HG03196 (cell line): Measurements from ENCODE around the gene CXorf38.

ENCODE experiments used
- ATAC-seq: cut with Tn5 transposase; IDR thresholded peaks from one replicate; pipeline ENCODE4 v1.9.1; 2021; ENCODE audit not compliant: unreplicated experiment

The CXorf38 gene, protein sequence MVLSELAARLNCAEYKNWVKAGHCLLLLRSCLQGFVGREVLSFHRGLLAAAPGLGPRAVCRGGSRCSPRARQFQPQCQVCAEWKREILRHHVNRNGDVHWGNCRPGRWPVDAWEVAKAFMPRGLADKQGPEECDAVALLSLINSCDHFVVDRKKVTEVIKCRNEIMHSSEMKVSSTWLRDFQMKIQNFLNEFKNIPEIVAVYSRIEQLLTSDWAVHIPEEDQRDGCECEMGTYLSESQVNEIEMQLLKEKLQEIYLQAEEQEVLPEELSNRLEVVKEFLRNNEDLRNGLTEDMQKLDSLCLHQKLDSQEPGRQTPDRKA

DNA sequence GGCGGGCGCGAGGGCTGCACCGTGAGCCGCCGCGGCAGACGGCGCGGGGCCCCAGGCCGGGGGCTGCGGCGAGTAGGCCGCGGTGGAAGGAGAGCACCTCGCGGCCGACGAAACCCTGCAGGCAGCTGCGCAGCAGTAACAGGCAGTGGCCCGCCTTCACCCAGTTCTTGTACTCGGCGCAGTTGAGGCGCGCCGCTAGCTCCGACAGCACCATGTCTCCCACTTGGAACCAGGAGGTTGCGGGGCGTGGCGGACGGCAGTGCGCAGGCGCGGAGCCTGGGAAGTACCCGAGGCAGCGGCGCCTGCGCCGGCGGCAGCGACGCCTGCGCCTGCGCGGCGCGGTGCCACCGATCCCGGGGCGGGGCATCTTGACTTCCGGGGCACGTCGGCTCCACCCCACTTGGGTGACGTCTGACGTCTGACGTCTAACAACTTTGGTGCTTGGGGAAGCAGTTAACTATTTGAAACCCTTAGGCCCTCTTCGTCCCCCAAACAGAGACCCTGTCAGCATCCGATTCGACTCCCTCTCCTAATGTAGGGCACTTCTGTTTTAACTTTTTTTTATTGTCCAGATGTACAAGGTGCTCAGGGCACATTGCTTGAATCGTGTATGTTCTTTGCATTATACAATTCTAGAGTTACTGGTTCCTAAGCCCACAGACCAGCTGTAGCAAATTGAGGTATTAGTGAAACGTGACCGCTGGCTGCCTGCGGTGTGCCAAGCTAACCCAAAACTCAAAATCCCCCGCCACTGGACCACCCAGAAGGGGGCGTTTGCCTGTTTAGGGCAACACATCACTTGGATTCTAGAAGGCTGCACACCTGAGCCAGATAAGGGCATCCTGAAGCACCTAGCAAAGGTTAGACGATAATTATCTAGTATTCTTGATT is at the start of gene CXorf38:
TSS of gene CXorf38 (minus strand) at position 255 of the 891 bp plus-strand sequence. CDS start at position 214, 41 bp downstream.
- ATAC-seq = peak; percentile 61

DNA sequence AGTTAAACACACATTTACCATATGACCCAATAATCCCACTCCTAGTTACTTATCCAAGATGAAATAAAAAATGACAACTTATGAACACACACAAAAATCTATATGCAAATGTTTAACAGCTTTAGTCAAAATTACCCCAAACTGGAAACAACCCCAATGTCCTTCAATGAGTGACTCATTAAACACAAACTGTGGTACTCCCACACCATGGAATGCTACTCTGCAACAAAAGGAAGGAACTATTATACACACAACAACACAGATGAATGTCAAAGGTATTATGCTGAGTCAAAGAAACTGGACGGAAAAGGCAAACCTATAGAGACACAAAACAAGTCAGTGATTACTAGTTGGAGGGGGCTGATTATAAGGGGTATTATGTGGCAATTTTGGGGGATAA is 47.4 kb upstream of the CXorf38 start:
- no peak for ATAC-seq

DNA sequence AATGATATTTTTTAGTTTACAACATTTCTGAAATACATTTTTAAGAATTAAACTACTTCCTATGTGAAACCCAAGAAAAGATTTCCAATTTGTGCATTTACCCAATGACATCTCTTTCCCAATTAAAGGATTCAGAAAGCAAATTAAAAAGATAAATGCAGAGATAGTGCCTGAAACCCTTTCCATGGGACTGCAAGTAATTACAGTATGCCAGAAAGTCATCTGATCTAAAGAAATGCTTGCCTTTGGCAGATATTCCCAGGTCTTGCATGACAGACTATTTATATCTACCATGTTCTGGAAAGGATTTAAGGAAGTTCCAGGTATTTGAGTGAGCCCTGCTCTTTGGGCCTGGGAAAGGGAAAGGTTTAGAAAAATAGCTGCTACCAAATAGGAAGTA is 41.6 kb upstream of the CXorf38 start:
- ATAC-seq = no peak

DNA sequence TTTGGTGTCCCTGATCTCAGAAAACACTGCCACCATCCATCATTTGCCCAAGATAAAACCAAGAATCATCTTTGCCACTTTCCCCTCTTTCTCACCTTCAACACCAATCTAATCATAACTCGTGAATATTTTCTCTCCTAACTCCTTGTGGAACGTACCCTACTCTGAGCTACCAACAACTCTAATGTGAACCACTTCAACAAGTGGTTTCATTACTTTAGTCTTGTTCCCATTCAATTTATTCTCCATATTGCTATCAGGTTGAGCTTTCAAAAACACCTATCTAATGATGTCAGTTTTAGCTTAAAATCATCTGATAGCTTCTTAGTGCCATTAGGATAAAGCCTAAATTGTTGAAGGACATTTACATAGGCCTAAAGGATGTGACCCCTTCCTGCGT is 39.8 kb upstream of the CXorf38 start:
- ATAC-seq = no peak

DNA sequence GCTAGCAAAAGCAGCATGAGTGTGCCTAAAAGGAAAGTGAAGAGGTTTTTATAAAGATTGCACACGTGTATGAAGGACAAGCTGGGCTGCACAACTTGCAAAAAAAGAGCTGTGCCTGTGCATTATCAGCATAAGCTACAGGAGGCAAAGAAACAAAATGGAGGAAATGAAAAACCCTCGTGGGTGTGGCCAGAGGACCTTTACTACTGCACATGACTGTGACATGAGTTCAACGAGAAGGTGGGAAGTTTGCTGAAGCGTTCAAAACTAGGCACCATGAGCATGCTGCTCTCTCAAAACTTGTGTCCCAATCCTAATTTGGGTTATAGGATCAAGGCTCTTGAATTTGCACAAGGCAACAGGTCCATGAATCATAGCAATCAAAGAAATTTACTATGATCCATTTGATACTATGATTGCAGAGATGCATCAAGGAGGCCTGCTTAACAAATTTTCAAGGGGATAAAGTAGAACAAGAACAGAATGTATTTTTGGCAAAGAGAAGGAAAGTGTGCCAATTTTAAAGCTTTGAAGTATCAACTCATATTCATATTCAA is 38.1 kb upstream of the CXorf38 start:
- no peak for ATAC-seq

DNA sequence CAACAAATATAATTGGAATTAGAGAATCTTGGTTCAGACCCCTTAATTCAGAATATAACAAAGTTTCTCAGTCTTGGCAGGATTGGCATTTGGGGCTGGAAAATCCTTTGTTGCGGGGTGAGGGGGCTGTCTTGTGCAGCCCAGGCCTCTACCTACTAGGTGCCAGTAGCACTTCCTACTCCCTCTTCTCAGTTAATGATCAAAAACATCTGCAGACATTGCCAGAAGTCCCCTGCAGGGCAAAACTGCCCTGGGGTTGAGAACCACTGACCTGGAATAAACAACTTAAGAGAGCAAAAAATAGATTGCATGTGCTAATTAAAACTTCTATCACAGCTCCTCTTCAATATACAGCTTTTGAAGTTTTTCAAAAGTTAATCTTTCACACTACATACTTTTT is 36.7 kb upstream of the CXorf38 start:
- ATAC-seq = no peak

DNA sequence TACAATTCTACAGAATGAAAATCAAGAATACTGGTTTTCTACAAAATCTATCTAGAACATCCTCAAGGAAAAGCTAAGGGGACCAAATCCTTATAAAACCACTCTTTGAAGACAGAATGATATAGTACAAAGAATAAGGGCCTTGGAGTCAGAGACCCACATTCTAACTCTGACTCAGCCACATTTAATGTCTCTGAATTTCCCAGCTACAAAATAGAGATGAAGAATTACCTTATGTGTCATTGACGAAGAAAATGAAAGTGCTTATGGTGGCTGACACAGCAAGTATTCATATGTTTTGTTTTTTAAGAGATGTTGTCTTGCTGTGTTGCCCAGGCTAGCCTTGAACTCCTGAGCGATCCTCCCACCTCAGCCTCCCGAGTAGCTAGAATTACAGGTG is 35.9 kb upstream of the CXorf38 start:
- no peak for ATAC-seq

DNA sequence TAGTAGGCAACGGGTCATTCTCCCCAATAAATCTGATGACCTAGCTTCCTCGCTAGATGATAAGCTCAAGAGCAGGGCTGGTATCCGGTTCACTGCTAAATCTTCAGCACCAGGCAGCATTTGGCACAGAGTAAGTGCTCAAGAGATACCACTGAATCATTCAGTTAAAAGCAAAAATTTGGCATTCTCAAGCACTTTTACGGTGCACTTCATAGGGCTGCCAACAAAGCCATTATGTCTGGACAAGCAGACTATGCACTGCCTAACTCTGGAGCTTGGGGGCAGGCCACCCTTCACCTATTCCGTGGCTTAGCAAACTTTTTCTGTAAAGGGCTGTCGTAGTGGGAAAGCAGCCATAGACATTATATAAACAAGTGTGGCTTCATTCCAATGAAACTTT is 23.8 kb upstream of the CXorf38 start:
- ATAC-seq = no peak

DNA sequence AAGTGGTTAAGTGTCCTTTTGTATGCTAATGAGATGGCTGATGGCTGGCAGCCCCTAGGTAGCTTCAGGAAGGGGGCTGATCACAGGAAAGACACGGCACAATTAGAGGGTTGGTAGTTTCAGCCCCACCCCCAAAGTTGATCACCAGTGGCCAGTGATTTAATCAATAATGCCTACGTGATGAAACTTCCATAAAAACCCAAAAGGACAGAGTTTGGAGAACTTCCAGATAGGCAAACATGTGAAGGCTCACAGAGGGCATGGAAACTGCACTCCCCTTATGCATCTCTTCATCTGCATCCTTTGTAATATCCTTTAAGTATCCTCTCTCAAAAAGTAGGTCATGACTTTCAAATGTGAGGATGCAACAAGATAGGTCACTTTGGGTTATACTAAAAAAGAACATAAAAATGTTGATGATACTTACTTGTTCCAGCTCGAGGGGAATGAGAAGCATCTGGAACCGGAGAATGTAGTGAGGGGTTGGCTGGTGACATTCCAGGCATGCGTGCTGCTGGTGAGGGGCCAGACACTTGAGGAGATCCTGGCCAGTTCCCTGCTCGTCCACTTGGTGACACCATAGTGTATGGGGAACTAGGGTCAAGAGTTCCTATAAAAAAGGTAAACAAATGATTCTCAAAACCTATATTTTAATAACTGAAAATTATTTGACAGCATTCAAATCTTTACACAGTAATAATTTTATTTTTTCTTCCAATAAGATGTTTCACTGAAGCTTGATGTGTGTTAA is 16.7 kb upstream of the CXorf38 start:
- no peak for ATAC-seq

DNA sequence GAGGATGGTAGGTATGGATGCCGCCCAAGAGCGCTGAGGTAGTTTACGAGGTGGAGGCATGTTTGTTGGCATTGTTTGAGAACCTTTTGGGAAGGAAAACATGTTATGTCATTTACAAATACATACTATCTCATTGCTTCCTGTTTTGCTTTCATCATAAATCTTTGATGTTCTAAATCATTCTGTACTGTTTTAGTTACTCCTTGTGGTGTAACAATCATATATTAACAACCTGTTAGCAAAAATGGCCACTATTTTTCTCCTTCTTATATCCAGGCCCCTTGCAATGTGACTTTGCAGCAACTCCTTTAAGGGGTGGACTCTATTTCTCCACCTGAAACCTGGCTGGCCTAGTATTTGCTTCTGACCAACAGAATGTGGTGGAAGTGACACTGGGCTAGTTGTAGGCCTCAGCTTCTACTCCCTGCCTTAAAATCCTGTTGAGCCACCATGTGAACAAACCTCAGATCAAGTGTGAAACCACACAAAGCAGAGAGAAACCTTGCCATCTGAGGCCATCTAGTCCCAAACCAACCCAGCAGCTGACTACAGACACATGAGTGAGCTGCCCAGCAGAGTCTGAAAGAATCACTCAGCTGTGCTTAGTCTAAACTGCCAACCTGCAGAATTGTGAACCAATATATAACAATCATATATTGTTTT is 15.8 kb upstream of the CXorf38 start:
- no peak for ATAC-seq

DNA sequence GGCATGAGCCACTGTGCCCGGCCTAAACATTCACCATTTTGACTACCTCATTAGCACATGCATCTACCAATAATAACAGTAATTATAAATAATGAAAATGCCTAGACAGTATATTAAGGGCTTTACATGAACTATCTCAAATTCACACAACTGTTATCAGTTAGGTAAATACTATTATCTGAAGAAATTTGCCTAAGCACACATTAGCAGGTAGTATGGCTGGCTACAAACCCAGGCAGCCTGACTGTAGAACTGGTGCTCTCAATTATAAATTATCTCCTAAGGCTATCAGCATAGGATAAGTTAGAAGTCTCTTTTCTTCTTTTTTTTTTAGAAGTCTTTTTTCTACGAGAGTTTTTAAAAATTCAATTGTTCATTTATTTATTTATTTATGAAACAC is 14.1 kb upstream of the CXorf38 start:
- ATAC-seq = no peak

DNA sequence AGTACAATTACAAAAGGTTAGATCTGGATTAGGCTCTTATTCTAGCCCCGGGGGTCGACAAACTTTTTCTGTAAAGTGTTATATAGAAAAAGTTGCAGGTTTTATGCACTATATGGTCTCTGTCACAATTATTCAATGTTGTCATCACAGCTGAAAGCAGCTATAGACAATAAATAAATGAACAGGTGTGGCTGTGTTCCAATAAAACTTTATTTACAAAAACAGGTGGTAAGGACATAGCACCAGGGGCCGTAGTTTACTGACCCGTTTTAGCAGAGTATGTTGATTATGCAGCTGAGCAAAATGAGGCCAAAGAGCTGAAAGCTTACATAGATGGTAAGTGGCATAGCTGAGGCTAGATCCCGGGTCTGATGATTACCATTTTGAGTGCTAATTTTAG is 13.0 kb upstream of the CXorf38 start:
- no peak for ATAC-seq

DNA sequence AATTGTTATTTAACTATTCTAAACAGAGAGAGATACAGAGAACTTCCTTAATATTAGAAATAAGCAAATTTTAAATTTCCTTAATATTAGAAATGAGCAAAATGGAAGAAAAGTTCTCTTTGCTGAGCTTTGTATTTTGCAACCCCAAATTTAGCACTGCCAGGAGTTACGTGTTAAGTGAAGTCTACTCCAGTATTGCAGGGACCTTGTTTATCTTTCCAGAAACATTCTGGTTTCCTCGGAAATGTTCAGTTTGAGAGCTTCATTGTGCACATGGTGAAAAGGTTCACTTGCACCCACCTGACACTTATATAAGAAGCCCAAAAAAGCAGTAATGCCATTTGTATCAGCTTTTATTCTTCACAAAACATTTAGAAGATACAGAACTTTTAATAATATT is 6.2 kb upstream of the CXorf38 start:
- no peak for ATAC-seq

DNA sequence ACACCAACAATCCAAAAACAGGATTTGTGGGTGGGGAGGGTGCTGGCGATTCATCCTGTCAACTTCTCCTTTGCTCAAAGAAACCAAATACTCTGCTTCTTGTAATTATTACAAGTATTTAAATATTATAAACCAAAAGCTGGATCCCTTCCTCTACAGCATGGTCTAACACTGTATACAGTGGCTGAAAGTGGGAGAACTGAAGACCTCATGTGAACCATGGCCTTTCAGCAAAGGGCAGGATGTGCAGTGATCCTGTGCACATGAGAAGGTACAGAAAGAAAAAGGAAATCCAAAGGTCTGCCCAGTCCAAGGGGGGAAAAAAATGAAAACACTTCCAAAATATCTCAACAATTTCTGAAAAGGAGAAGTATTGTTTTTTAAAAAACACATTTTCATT is 5.3 kb upstream of the CXorf38 start:
- no peak for ATAC-seq

DNA sequence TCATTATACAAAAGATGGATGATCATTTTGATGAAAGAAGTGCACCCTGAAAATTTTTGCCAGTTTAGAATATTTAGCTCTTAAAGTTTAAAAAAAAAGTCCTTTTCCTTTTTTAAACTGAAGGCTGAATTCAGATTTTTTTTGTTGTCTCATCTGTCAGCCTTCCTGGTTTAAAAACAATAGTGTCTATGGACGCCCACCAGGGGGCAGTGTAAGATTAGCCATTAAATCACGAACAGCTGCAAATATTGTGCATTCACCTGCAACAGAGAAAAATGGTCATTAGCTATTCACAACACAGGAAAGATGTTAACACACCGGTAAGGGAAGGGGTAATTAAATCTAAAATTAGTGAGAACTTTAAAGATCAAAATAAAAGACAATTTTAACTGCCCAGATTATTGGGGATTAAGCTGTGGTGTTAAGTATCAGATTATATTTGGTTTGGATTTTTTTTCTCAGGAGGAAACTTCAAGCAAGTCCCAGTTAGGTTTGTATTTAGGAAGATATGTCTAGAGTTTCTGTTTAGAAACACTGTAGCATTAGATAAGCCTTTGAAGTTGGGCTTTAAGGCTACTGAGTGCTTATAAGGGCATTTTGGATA is 4.4 kb upstream of the CXorf38 start:
- ATAC-seq = no peak

DNA sequence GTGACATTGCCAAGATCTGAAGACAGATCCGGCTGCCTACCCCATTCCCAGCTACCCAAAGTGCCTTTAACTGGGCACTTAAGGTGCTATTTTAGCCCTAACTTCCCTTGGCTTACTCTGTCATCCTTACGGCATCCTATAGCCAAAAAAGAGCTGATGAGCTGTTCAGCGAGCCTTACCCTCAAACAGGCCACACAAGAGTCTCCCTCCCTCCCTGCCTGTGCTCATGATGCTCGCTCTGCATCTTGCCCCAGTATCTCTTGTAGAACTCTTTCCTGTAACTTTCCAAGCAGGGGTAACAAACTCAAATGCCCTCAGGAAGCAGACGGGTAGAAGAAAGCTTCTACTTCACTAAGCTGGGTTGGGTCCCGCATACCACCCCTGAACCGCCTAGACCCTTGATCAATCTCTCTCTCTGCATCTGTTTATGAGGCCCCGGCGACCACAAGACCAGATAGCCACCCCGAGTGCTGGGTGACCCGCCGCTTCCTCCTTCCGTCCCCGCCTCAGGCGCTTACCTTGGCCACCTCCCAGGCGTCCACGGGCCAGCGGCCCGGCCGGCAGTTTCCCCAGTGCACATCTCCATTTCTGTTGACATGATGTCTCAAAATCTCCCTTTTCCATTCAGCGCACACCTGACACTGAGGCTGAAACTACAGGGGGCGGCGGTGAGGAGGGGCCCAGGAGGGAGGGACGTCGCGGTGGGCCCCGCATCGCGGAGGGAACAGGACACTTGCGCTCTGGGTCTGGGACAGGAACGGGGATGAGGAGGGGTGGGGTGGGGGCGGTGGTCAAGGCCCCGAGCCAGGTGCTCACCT is 663 bp downstream of the CXorf38 start:
- ATAC-seq = peak; percentile 26

DNA sequence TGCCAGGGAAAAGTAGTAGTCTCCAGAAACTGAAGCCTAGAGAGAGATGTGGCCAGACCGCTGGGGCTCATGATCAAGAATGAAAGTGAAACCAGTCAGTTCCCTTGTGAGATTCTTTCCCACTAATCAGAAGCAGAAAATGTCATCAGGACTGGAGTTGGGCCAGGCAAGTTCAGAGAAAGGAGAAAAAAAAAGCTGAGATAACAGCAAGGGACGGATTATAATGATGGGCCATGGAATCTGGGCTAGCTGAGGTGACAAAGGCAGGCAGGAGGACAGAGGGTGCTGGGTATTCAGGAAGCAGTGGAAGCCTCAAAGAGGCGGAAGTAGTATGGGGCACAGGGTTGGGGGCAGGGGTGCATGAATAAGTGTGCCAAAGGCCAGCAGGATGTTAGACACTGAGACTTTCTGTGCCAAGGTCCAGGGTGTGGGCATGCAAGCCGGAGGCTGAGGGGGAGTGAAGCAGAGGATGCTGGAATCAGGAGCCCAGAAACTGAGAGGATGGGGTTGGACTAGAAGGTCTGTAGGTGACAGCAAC is 2.5 kb downstream of the CXorf38 start:
- peak; percentile 46 for ATAC-seq

DNA sequence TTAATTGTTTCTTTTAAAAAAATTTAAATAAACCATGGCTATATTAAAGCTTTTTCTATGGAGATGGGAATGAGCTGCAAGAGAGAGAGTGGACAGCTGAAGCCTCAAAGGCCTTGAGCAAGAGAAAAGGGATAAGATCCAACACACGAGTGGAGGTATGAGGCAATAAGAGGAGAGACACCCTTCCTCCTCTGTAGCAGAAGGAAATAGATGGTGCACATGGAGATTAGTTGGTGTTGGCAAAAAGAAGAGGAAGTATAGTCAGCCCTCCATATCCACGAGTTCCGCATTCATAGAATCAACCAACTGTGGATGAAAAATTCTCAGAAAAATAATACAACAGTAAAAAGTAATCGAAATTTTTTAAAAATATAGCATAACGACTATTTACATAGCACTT is 3.2 kb downstream of the CXorf38 start:
- no peak for ATAC-seq

DNA sequence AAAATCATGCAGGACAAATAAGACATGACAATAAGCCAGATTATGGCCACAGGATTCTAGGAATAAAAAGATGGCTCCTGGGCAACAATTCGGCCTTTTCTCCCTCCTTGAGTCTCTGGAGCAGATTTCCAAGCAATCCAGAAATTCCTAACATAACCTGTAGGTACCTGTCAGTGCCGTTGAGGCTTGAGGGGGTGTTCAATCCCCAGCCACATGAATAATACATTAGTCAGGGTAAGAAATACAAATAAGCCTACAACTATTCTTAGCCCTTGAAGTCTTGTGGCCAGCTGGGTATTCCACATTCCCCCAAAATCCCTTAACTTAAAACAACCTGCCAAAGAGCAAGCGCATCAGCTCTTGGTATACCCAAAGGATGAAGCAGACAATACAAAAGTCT is 9.7 kb downstream of the CXorf38 start:
- no peak for ATAC-seq
